ENCODE measurements around the gene TRPM3. TPM values are rescaled to one million over a fixed set of nuclear protein-coding genes. Genes with fewer than 3 reads are reported as not detected.

TRPM3 gene
- total RNA-seq, 1 experiment from 2014 or later, result 5.4 TPM

DNA sequence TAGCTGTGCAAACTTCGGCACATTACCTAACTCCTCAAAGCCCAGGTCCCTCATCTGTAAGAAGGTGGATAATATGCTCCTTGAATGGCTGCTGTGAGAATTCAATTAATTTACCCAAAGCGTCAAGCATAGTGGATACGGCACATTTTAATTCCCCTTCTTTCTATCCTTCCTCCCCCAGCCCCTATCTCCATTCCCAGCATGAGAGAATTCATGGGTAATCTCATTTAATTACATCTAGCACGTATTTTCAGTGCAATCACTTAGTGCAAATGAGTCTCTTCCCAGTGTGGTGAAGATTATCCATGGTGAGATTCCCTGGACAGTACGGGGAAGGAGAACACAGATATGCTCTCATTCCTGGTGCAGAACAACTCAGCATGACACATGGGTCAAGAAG lies 145.6 kb downstream of the TRPM3 start:
- CTCF ChIA-PET, result no interaction called here
- POLR2A ChIA-PET, result no interaction called here
- DNase-seq (ENCODE audit: low spot score), result no peak
- Mint-ChIP-seq H3K9me3 (peaks cover 4% of the 10 kb centered on the region), H3K27me3 (ENCODE audit: low read depth) (no peaks in the 10 kb centered on the region), H3K36me3 (no peaks in the 10 kb centered on the region), H3K27ac (no peak overlapping the region), H3K4me1 (no peaks in the 10 kb centered on the region), H3K4me3 (no peak overlapping the region)
- no peak for TF ChIP-seq CREM (CRISPR knock-in tag; IDR thresholded peaks at IDR 0.05)
- no peak for TF ChIP-seq ZSCAN18 (CRISPR knock-in tag; IDR thresholded peaks at IDR 0.05)
- TF ChIP-seq MAX (CRISPR knock-in tag; IDR thresholded peaks at IDR 0.05), result no peak
- no peak for TF ChIP-seq GABPB1 (CRISPR knock-in tag; IDR thresholded peaks at IDR 0.05)
- TF ChIP-seq ZNF532 (CRISPR knock-in tag; IDR thresholded peaks at IDR 0.05; ENCODE audit: borderline replicate concordance), result no peak
- ATAC-seq, result no peak

DNA sequence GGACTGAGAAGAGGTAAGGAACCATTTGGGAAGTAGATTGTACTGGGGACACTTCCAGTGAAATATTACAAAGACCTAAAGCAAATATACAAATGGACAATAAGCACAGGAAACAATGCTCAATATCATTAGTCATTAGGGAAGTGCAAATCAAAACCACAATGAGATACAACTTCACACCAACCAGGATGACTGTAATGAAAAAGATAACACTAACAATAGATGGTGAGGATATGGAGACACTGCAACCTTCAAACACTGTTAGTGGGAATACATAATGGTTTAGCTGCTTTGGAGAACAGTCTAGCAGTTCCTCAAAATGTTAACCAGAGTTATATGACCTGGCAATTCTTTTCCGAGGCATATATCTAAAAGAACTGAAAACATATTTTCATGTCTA lies 149.7 kb downstream of the TRPM3 start:
- DNase-seq (ENCODE audit: low spot score) (no peak), ATAC-seq (no peak)
- Mint-ChIP-seq H3K4me1 (peaks cover 5% of the 10 kb centered on the region), H3K27me3 (ENCODE audit: low read depth) (no peaks in the 10 kb centered on the region), H3K9me3 (no peaks in the 10 kb centered on the region), H3K36me3 (no peaks in the 10 kb centered on the region), H3K27ac (no peak overlapping the region), H3K4me3 (no peak overlapping the region)
- ChIA-PET POLR2A (no interaction called here), CTCF (no interaction called here)
- TF ChIP-seq HMGXB4 (CRISPR knock-in tag; IDR thresholded peaks at IDR 0.05) (no peak), CREB1 (CRISPR knock-in tag; IDR thresholded peaks at IDR 0.05) (no peak), AFF4 (CRISPR knock-in tag; IDR thresholded peaks at IDR 0.05; ENCODE audit: borderline replicate concordance) (no peak), SP1 (CRISPR knock-in tag; conservative IDR thresholded peaks at IDR 0.05) (no peak), ZNF317 (CRISPR knock-in tag; IDR thresholded peaks at IDR 0.05; ENCODE audit: borderline replicate concordance, low read depth) (no peak), ESRRA (CRISPR knock-in tag; IDR thresholded peaks at IDR 0.05; ENCODE audit: borderline replicate concordance) (no peak), TEAD1 (CRISPR knock-in tag; IDR thresholded peaks at IDR 0.05) (no peak), TEAD4 (CRISPR knock-in tag; IDR thresholded peaks at IDR 0.05) (no peak), NFE2L1 (CRISPR knock-in tag; IDR thresholded peaks at IDR 0.05) (no peak), JUN (CRISPR knock-in tag; IDR thresholded peaks at IDR 0.05) (no peak), ZNF138 (CRISPR knock-in tag; conservative IDR thresholded peaks at IDR 0.05) (no peak), NR2C2 (CRISPR knock-in tag; IDR thresholded peaks at IDR 0.05) (no peak), RELA (CRISPR knock-in tag; IDR thresholded peaks at IDR 0.05; ENCODE audit: borderline replicate concordance) (no peak), SOX15 (CRISPR knock-in tag; IDR thresholded peaks at IDR 0.05) (no peak), FOXK1 (CRISPR knock-in tag; IDR thresholded peaks at IDR 0.05) (no peak), CTCF (IDR thresholded peaks at IDR 0.05) (no peak)
- TF ChIP-seq, protein P1, sequence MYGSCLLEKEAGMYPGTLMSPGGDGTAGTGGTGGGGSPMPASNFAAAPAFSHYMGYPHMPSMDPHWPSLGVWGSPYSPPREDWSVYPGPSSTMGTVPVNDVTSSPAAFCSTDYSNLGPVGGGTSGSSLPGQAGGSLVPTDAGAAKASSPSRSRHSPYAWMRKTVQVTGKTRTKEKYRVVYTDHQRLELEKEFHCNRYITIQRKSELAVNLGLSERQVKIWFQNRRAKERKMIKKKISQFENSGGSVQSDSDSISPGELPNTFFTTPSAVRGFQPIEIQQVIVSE (CRISPR knock-in tag; IDR thresholded peaks at IDR 0.05; ENCODE audit: borderline replicate concordance), result no peak

Data from WTC11 (cell line).